ENCODE data around the gene CENPN.

GRCh38 chr16:81041696-81042095 is 34.7 kb downstream of the CENPN start:
- TF ChIP-seq EZH2 (IDR thresholded peaks at IDR 0.05) (no peak), POLR2AphosphoS5 (IDR thresholded peaks at IDR 0.05; ENCODE audit: low read depth, low read length) (no peak)
